ENCODE data around the gene HERC2. TPM values are rescaled to one million over a fixed set of nuclear protein-coding genes. Genes with fewer than 3 reads are reported as not detected.

Gene HERC2
- total RNA-seq, 2 donors from 2014 or later, result 105 to 112 TPM

DNA sequence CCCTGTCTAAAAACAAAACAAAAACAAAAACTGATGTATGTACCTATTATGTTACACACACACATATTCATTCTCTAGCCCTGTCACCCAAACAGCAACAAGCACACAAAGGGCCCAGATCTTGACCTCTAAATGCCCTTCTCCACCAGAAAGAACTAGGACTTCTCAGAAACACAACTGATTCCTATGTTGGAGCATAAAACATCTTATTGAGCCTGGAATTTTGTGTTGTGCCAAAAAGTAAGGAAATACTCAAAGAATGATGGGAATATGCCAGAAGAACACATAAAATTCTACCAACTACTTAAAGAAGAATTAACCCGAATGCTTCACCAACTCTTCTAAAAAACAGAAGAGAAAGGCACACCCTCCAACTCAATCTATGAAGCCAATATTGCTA is 156.2 kb downstream of the HERC2 start:
- Histone ChIP-seq H3K9me3 (ENCODE audit: control insufficient read depth, low read length) (peaks cover 10% of the 10 kb centered on the region), H3K27me3 (ENCODE audit: control insufficient read depth, insufficient read depth, low read length, poor library complexity, severe bottlenecking) (no peaks in the 10 kb centered on the region), H3K9ac (ENCODE audit: extremely low read depth, low read length, poor library complexity, severe bottlenecking) (no peak overlapping the region), H3K4me3 (ENCODE audit: low read length) (no peak overlapping the region), H3K27ac (ENCODE audit: low read depth, low read length) (no peak overlapping the region), H3K4me1 (ENCODE audit: control insufficient read depth, insufficient read depth, low read length) (no peaks in the 10 kb centered on the region), H3K36me3 (ENCODE audit: control insufficient read depth, insufficient read depth, low read length) (peaks cover 87% of the 10 kb centered on the region)
- Mint-ChIP-seq H3K4me1 (no peaks in the 10 kb centered on the region), H3K36me3 (ENCODE audit: low read depth) (peaks cover 91% of the 10 kb centered on the region), H3K27ac (no peak overlapping the region), H3K27me3 (ENCODE audit: insufficient read depth) (no peaks in the 10 kb centered on the region), H3K9me3 (peaks cover 8% of the 10 kb centered on the region), H3K4me3 (no peak overlapping the region)
- 92 to 100% methylated on average over 1 of the region's 1 CpG for WGBS, 2 experiments (ENCODE audit: insufficient coverage in 1 of 2, insufficient read length in 1 of 2)
- no peak for TF ChIP-seq CTCF (conservative IDR thresholded peaks at IDR 0.05)
- no peak for DNase-seq

DNA sequence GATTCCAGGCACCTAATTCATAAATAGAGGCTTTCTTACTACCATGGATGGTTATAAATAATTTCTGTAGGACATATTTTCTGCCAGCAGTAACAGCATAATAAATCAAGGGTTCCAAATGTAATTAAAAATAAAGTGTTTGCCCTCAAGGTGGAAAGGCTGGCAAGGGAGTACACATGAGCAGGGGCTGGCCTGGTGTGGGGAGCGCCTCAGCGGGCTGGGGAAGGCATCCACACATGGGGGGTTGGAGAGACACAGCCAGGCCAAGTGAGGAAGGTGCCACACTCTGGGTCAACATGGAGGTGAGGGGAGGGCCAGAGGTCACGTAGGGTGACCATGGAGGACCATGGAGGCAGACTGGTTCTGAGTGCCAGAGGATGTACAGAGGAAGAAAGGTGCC is 157.1 kb downstream of the HERC2 start:
- Mint-ChIP-seq H3K27ac (no peak overlapping the region), H3K9me3 (peaks cover 17% of the 10 kb centered on the region), H3K27me3 (ENCODE audit: insufficient read depth) (no peaks in the 10 kb centered on the region), H3K4me3 (no peak overlapping the region), H3K36me3 (ENCODE audit: low read depth) (peaks cover 94% of the 10 kb centered on the region), H3K4me1 (no peaks in the 10 kb centered on the region)
- WGBS, 2 experiments (ENCODE audit: insufficient coverage in 1 of 2, insufficient read length in 1 of 2), result 94 to 96% methylated on average over 2 to 3 of the region's 3 CpGs
- Histone ChIP-seq H3K4me3 (ENCODE audit: low read length) (no peak overlapping the region), H3K27me3 (ENCODE audit: control insufficient read depth, insufficient read depth, low read length, poor library complexity, severe bottlenecking) (no peaks in the 10 kb centered on the region), H3K9me3 (ENCODE audit: control insufficient read depth, low read length) (peaks cover 13% of the 10 kb centered on the region), H3K4me1 (ENCODE audit: control insufficient read depth, insufficient read depth, low read length) (no peaks in the 10 kb centered on the region), H3K36me3 (ENCODE audit: control insufficient read depth, insufficient read depth, low read length) (peaks cover 82% of the 10 kb centered on the region), H3K9ac (ENCODE audit: extremely low read depth, low read length, poor library complexity, severe bottlenecking) (no peak overlapping the region), H3K27ac (ENCODE audit: low read depth, low read length) (no peak overlapping the region)
- no peak for TF ChIP-seq CTCF (conservative IDR thresholded peaks at IDR 0.05)
- DNase-seq, result no peak

DNA sequence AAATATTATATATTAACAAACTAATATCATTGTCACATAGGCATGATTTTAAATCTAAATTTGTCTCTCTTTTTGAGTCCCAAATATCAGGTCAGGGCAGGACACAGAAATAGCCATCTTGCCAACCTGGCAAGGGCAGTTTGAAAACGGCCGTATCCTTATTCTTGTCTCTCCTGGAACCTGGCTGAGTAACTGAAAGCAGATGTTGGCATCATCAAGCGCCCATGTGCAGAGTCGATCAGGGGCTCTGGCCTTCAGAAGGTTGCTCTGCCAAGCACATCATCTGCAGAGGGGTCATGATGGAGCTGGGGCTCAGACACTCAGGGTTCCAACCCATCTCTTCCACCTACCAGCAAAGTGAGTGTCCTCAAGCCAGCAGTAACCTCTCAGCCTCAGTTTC is 167.7 kb downstream of the HERC2 start:
- 97% methylated on average over 4 of the region's 4 CpGs; no CpG with 5 or more reads in 1 of the 2 experiments for WGBS, 2 experiments (ENCODE audit: insufficient coverage in 1 of 2, insufficient read length in 1 of 2)
- H3K4me1 ChIP-seq (ENCODE audit: control insufficient read depth, insufficient read depth, low read length), result no peaks in the 10 kb centered on the region
- H3K27ac Mint-ChIP-seq, result no peak overlapping the region

More for the DNA sequence above, 167.7 kb downstream of the HERC2 start:
- H3K9ac ChIP-seq (ENCODE audit: extremely low read depth, low read length, poor library complexity, severe bottlenecking), result no peak overlapping the region
- no peak for TF ChIP-seq CTCF (conservative IDR thresholded peaks at IDR 0.05)
- Mint-ChIP-seq H3K36me3 (ENCODE audit: low read depth) (peaks cover 73% of the 10 kb centered on the region), H3K4me1 (no peaks in the 10 kb centered on the region), H3K9me3 (peaks cover 43% of the 10 kb centered on the region), H3K4me3 (no peak overlapping the region), H3K27me3 (ENCODE audit: insufficient read depth) (no peaks in the 10 kb centered on the region)
- H3K9me3 ChIP-seq (ENCODE audit: control insufficient read depth, low read length), result no peaks in the 10 kb centered on the region
- no peak overlapping the region for H3K27ac ChIP-seq (ENCODE audit: low read depth, low read length)
- H3K27me3 ChIP-seq (ENCODE audit: control insufficient read depth, insufficient read depth, low read length, poor library complexity, severe bottlenecking), result no peaks in the 10 kb centered on the region
- no peak overlapping the region for H3K4me3 ChIP-seq (ENCODE audit: low read length)
- H3K36me3 ChIP-seq (ENCODE audit: control insufficient read depth, insufficient read depth, low read length), result peaks cover 21% of the 10 kb centered on the region
- DNase-seq, result no peak
